ENCODE results near the gene AAK1.

AAK1 gene

GRCh38 chr2:69643602-69644505 lies at the start of gene AAK1:
Gene AAK1 (minus strand): TSS chr2:69643739. CDS start chr2:69643040, 699 bp downstream.
- no peak for FAIRE-seq
- TF ChIP-seq CTCF (IDR thresholded peaks at IDR 0.05; ENCODE audit: insufficient read depth, missing control alignments) = no peak

GRCh38 chr2:69692424-69692823 lies 48.9 kb upstream of the AAK1 start:
- no peak for FAIRE-seq
- no peak for TF ChIP-seq CTCF (IDR thresholded peaks at IDR 0.05; ENCODE audit: insufficient read depth, missing control alignments)
- no peak for DNase-seq (ENCODE audit: insufficient read length, low spot score)

More at GRCh38 chr2:69643602-69644505, at the start of gene AAK1:
- DNase-seq (ENCODE audit: insufficient read length, low spot score) = peak; percentile 80

- no peak for TF ChIP-seq CTCF (IDR thresholded peaks at IDR 0.05; ENCODE audit: insufficient read depth, missing control alignments)
- DNase-seq (ENCODE audit: insufficient read length, low spot score) = no peak
- FAIRE-seq = no peak
Observed at GRCh38 chr2:69689969-69690368, 46.4 kb upstream of the AAK1 start.

GRCh38 chr2:69689466-69689865 lies 45.9 kb upstream of the AAK1 start:
- TF ChIP-seq CTCF (IDR thresholded peaks at IDR 0.05; ENCODE audit: insufficient read depth, missing control alignments) = no peak
- FAIRE-seq = no peak
- no peak for DNase-seq (ENCODE audit: insufficient read length, low spot score)

GRCh38 chr2:69687971-69688611 lies 44.6 kb upstream of the AAK1 start:
- FAIRE-seq (no peak), DNase-seq (ENCODE audit: insufficient read length, low spot score) (no peak)
- TF ChIP-seq CTCF (IDR thresholded peaks at IDR 0.05; ENCODE audit: insufficient read depth, missing control alignments) = no peak

GRCh38 chr2:69686813-69687212 lies 43.3 kb upstream of the AAK1 start:
- DNase-seq (ENCODE audit: insufficient read length, low spot score) = no peak
- no peak for FAIRE-seq
- TF ChIP-seq CTCF (IDR thresholded peaks at IDR 0.05; ENCODE audit: insufficient read depth, missing control alignments) = no peak
